GM21423 (cell line): ENCODE measurements around the gene MAGI1.

Experiments used
- ATAC-seq: cut with Tn5 transposase; IDR thresholded peaks from one replicate; pipeline ENCODE4 v1.9.1; 2021; ENCODE audit warnings: mild to moderate bottlenecking, moderate library complexity; ENCODE audit not compliant: unreplicated experiment

Gene MAGI1

DNA sequence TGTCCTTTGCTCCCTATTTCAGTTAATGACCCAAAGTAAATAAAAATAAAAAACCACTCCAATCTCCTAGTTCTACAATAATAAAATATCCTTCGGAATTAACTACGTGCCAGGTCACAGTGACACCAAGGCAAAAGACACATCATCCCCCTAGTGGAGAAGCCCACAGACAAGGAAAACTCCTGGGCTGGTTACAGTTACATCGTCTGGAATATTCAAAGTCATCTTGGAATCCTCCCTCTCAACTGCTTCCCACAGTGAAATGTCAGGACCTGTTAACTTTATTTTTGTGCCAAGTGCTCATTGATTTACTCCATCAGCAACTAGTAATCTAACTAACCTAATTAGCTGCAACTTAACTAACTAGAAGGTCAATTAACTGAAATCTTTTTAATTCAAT is 349.3 kb downstream of the MAGI1 start:
- ATAC-seq, result no peak

DNA sequence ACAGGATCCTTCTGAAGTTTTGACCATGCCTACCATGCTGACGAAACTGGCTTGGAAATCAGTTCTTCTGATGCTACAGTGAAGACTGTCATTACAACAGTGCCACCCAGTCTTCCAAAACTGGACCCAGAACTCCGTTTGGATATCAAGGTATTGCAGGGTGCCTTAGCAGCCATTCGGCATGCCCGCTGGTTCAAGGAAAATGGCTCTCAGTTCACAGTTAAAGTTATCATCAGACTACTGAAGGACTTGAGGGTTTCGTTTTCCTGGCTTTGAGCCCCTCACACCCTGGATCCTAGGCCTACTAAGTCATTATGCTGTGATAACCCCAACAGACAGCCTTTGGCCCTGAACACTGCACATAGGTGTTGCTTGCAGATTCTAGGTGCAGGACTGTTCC is 351.0 kb downstream of the MAGI1 start:
- no peak for ATAC-seq

DNA sequence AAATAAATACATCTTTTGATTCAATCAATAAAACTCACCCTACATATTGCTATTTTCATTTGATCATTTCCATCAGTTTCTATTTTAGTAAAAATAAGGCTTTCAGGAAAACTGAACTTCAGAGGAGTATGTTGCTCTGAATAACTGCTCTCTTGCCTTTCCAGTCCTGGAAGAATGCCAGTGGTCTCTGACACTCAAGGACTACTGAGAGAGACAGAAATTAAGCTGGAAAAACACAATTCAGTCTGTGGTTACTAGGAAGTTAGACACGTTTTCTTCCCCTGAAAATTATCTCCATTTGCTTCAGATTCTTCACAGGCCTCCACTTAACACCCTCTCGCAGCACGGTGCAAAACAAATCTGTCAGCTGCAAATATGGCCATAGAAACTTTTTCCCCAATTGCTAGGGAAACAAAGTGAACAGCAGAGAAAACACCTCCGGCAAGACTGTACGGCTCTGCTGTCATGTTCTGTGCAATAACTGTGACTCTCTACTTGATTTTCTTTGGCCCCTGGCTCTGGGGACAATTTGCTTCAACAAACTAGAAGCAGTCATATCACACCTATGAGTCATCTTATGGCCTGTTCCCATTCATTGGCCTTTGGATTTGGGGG is 353.0 kb downstream of the MAGI1 start:
- no peak for ATAC-seq

DNA sequence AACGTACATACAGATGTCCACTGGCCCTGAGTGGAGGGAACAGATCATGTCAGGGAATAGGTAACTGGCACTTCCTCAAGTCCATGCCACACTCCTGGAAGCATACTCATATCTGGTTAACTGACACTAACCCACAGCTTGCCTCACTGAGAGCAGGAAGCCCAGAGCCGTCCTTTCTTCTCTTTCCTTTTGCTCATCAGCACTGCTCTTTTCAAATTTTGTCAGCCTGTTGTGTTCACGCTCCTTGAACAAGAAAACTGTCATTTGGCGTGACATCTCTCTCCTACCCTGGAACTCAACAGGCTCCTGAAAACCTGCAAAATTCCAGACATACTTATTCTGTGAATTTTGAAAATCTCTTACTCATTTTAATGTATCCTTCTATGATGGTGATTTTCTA is 360.2 kb downstream of the MAGI1 start:
- no peak for ATAC-seq

DNA sequence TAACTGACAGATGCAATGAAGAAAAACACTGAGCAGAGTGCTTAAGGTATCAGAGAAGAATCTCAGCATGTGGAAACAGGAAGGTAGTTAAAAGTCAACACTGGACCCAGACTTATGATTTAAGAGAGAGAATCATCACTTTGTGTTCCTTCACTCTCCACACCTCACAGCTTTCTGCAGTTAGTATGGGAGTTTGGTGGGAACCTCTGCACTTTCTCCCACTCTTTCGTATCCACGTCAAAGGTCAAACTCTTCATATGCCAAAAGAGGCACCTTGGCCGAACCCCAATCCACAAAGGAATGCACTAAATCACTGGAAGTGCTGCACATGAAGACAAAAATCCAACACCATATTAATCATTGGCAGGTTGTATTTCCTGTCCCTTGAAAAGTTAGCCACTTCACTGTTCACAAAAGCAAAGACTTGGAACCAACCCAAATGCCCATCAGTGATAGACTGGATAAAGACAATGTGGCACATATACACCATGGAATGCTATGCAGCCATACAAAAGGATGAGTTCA is 361.2 kb downstream of the MAGI1 start:
- ATAC-seq, result no peak

DNA sequence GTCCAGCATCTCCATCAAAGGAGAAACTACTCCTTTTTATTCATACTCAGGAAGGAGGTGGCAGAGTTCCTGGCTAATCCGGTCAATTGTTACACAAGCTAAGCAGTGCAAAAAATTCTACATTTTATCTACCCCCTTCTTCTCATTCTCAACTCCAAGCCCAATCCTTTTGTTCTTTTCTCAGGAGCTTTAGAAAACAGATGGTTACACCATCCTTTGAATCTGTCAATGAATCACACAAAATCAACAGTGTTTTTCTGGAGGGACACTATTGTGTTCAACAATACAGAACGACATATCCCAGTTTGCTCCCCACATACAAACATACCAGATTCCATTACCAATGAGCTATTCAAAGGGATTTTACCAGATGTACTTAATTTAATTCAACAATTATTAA is 362.1 kb downstream of the MAGI1 start:
- no peak for ATAC-seq

DNA sequence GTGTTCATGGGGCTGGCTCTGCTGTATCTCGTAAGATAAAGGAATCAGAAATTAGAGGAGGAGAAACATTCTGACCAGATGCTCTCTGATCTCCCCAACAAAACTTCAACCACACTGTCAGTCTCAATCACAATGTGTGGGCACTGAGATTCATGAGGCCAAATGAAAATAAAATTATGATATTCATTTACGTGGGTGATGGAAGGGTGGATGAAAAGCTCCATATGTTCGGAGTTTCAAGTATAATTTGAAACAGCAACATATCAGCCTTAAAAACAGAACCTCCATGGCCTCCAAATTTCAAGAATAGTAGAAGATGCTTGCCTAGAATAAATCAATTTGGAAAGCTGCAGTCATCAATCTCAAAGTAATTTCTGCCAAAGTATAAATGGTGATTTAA is 363.7 kb downstream of the MAGI1 start:
- no peak for ATAC-seq

DNA sequence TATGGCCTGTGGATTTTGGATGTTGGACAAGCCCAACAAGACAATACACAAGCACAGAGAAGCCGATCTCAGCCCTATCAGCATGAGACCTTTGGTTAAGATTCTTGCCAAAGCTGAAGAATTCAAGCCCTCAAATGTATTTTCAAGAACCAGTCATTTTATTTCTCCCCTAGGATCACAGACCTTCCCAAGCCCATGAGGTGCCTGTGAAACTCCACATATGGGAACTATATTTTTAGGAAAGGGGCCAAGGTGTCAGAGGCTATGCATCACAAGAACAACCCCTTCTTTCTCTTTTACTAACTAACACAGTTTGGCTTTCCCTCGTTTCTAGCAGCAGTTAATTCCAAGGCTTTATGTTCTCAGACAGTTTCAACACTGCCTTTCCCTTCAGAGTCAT is 364.5 kb downstream of the MAGI1 start:
- ATAC-seq, result no peak

DNA sequence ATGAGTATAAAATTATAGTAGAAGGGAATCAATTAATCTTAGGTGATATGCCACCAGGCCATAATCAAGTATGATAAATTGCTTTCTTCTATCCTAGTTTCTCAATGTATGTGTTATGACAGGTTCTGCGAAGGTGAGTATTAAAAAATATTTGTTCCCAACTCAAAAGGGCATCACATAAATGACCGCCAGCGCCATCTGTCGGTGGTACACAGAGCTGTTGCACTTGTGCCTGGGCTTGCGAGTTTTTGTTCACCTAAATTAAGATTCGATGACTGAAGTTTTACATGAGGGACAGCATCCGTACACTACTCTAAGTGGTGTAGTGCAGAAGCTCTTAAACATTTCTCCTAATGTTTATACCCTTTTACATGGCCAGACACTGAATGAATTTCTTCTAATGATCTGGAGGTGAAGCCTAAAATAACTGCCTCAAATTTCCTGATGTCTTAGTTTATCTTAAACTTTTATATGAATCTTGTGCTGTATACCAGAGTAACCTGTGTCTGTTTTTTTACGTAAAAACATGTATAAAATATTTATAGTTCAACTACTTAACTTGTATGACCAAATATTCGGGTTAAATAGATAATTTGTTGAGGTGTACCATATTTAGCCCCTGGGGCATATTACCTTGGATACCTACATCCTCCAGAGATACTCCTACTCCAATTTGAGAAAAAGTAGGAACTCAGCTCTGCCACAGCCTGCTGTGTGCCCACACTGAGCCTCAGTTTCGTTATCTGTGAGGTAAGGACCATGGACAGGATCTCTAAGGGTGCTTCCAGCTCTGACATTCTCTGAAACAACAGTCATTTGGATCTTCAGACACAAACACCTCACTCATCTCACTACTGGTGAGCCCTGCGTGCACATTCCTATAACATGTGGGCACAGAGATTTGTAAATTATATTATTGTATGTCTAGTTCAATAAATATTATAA is 365.6 kb downstream of the MAGI1 start:
- no peak for ATAC-seq

DNA sequence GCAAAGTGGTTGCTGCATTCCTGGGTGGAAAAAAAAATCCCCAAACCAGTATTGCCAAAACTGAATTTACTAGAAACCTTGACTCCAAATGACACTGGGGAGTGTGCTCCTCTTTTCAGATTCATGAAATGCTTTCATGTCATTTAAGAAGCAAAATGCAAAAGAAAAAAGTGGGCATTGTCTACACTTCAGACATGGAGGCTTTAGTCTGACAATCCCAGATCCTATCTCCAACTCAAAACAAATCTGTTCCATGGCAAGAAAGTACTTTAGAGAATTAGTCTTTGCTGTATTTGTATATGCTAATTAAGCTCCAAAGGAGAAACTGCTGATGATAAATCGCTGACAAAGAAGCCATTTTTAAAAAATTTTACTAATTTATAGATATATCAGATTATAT is 366.7 kb downstream of the MAGI1 start:
- no peak for ATAC-seq

DNA sequence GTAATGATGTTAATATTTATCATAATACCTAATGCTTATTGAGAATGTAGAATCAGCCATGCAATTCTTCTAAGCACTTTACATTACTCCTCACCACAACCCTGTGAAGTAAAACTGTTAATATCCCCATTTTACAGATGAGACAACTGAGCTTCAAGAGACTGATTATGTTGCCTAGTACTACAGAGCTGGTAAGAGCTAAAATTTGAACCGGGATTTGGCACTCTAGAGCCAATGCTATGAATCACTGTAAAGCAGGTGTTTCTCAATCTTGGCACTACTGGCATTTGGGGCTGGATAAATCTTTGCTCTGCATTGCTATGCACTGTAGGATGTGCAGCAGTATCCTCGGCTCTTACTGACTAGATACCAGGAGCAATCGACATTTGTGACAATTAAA is 367.7 kb downstream of the MAGI1 start:
- no peak for ATAC-seq

DNA sequence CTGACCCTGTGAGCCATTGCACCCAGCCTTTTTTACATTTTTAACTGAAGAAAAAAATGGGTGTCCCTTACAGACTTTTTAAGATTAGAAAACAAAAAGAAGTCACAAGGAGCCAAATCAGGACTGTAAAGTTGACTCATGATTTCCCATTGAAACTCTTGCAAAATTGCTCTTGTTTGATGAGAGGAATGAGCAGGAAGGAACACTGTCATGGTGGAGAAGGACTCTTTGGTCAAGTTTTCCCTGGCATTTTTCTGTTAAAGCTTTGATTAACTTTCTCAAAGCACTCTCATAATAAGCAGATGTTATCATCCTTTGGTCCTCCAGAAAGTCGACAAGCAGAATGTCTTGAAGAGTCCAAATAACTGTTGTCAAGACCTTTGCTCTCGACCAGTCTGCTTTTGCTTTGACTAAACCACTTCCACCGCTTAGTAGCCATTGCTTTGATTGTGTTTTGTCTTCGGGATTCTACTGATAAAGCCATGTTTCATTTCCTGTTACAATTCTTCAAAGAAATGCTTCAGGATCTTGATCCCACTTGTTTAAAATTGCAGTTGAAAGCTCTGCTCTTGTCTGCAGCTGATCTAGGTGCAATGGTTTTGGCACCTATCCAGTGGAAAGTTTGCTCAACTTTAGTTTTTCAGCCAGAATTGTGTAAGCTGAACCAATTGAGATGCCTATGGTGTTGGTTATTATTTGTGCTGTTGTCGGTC is 369.4 kb downstream of the MAGI1 start:
- no peak for ATAC-seq

DNA sequence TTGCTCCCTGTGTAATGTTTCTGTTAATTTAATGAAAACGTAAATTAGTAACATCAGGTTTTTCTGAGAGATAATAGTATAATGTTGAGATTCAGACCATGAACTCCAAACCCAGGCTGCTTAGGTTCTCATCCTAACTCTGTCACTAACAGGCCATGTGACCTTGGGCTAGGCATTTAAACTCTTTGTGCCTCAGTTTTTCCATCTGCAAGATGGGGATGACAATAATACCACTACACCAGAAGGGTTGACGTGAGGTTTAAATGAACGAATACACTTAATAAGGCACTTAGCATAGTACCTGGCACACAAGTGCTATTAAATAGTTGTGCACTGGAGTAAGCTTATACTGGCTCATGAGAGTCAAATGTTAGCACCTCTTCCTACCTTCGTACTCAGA is 370.8 kb downstream of the MAGI1 start:
- ATAC-seq, result no peak

DNA sequence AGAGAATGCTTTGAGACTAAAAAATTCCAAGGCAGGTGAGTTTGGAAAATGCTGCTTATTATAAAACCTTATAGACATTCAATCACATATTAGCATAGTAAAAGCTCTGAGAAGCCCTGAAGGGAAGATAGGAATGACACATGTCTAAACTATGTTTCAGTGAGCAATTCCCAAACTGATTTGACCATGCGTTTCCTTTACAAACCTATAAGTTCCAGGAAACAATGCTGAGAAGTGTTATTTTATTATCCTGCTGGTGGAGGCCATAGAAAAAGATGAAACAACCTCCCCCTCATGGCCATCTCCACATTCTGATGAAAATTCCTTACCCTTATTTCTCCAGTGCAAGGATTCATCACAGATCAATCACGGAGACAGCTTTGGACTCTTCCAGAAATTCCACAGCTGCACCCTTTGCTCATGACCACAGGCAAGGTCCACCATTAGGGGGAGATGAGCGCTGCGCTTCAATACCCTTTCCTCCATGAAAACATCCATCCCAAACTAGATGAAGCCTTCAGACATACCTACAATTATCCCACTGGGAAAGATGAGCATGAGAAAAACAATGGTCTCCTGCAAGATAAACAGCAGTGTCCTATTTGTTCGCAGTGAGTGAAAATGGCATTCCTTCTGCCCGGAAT is 372.1 kb downstream of the MAGI1 start:
- no peak for ATAC-seq

DNA sequence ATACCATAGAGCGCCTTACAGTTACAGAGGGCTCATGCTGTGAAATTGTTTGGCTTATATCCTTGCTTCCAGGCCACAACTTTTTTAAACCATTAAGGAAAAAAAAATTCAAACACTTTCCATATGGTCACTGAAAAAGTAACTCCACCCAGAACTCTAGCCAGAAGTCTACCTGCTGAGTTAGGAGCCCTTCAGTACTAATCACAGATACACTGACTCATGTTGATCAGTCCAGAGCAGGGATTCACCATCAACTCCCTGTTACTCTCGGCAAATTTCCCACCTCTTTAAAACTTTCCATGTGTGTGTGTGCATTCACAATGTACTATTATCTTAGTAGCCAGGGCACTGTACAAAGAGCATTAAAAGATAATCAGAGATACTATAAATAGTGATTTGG is 372.8 kb downstream of the MAGI1 start:
- no peak for ATAC-seq

DNA sequence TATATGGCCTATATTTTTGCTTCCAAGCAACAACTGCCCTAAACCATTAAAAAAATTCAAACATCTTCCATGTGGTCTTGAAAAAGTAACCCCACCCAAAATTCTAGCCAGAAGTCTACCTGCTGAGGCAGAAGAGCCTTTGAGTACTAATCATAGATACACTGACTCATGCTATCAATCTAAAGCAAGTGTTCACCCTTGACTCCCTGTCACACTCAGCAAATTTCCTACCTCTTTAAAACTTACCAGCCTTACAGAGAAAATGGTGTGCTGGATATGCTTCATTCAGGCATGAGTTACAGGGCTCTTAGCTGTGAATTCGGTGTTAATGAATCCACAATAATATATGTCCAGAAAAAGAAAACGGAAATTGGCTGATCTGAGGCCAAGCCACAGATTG is 373.8 kb downstream of the MAGI1 start:
- no peak for ATAC-seq

DNA sequence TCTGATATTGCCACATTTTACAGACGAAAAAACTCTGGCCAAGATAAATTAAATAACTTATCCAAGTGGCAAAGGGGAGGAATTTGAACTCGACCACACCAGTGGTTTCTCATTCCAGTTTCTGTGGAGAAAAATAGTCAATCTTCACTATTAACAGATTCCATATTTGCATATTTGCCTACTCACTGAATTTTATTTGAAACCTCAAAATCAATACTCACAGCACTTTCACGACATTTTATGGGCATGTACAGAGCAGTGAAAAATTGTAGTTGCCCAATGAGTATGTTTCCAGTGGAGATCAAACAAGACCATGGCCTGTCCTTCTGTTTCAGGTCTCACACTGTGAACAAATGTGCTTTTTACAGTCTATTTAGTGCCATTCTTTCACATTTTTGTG is 374.3 kb downstream of the MAGI1 start:
- ATAC-seq, result no peak

DNA sequence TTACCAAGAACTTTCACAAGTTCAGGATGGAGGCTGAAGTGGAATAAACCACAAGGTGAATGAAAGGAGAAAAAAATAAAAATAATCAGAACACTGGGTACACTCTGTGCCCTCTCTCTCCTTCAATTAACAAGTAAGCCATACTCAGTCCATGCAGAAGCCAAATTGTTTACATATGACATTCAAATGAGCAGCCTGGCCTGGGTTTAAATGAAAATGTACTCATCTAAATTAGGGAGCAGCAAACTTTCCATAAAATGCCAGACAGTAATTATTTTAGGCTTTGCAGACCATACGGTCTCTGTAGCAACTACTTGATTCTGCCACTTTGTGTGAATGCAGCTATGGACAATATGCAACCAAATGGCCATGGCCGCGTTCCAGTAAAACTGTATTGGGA is 376.6 kb downstream of the MAGI1 start:
- ATAC-seq, result no peak

DNA sequence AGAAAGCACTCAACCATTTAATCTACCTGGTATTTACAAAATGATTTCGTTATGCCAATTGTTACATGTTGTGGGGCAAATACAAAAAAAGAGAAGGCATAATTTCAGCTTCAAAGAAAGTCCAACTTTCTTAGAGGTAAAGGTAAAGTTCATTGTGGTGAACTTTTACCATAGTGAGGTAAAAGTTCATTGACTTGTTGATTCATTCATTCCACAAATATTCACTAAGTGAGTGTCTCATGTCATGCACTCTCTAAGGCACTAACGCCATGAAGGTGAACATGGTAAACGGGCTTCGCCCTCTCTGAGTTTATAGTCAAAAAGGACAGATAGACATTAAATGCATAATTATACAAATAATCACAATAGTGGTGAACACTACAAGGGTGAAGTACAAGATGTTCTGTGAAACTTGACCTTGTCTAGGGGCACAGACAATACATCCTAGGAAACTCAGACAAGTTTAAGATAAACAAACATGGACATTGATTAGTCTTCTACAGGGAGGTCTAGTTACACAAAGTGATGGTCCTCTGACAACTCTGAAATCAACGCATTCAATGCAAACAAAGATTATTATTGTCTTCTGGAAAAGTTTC is 378.6 kb downstream of the MAGI1 start:
- no peak for ATAC-seq

DNA sequence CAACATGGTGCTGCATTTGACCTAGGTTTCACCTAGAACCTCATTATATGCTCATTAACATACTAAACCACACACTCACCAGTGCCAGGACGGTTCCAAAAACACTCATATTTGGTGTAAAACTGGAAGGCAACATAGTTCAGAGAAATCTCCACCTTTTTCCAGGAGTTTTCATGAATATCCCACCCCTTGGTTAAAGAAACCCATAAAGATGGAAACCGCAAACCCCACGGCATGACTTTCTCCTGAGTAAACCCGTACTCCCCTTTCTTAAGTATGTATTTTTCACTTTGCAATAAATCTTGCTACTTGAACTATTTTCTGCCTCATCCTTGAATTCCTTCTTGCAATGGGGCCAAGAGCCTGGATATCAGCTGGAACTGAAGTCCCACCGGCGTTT is 379.3 kb downstream of the MAGI1 start:
- no peak for ATAC-seq

DNA sequence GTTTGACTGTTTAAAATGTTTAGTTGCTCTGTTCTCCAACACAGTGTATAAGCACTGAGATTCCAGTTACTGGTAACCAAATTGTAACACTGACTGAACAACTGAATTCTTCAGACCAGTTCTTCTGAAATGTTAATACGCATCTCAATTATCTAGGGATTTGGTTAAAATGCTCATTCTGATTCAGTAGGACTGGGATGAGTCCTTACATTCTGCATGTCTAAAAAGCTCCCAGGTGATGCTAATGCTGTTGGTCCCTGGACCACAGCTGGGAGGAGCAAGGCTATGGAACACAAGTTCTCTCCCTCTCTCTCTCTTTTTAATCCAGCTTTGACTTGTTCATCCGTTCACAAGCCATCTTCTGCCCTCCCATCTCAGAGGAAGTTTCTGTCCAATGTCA is 380.3 kb downstream of the MAGI1 start:
- ATAC-seq, result no peak
